ENCODE data around the gene PRKAA1.

Gene PRKAA1

DNA sequence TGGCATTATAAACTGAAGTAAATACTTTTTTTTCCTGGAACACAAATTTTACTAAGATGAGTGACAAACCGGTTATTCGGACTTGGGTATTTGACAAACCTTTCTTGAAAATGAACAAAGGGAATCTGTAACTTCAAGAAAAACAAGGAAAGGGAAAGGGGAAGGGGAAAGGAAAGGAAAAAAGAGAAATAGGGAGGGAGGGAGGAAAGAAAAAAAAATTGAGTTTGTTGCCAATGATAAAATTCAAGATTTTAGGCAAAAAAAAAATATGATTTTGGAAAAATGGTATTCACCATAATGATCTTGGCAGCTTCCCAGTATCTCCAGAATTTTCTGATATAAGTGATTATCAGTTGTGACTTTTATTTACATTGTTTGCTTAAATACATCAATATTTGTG is 40.8 kb downstream of the PRKAA1 start:
- H3K4me3 ChIP-seq (ENCODE audit: insufficient read depth, low read depth, low read length): no peak overlapping the region
- 89 to 100% methylated on average over 2 of the region's 2 CpGs for WGBS, 2 experiments
- no peaks in the 10 kb centered on the region for H3K27me3 ChIP-seq (ENCODE audit: control insufficient read depth, insufficient read depth, low read length, poor library complexity, severe bottlenecking)
- peaks cover 4% of the 10 kb centered on the region for H3K36me3 ChIP-seq (ENCODE audit: control insufficient read depth, insufficient read depth, low read length)
- H3K4me1 ChIP-seq (ENCODE audit: control insufficient read depth, insufficient read depth, low read length): no peaks in the 10 kb centered on the region
- no peaks in the 10 kb centered on the region for H3K9me3 ChIP-seq (ENCODE audit: control insufficient read depth, low read length)
- H3K27ac ChIP-seq (ENCODE audit: insufficient read depth, low read depth, low read length, poor library complexity, severe bottlenecking): no peak overlapping the region

- Histone ChIP-seq H3K9me3 (ENCODE audit: control insufficient read depth, low read length) (no peaks in the 10 kb centered on the region), H3K4me1 (ENCODE audit: control insufficient read depth, insufficient read depth, low read length) (no peaks in the 10 kb centered on the region), H3K27me3 (ENCODE audit: control insufficient read depth, insufficient read depth, low read length, poor library complexity, severe bottlenecking) (no peaks in the 10 kb centered on the region), H3K27ac (ENCODE audit: insufficient read depth, low read depth, low read length, poor library complexity, severe bottlenecking) (peak within 1 kb of the TSS; percentile 83), H3K4me3 (ENCODE audit: insufficient read depth, low read depth, low read length) (peak within 1 kb of the TSS; percentile 69), H3K36me3 (ENCODE audit: control insufficient read depth, insufficient read depth, low read length) (peaks cover 4% of the 10 kb centered on the region)
- 10% methylated on average over 80 of the region's 80 CpGs for WGBS, 2 experiments
These were observed 42.5 kb downstream of the PRKAA1 start, which contains the start of gene TTC33 for GRCh38 chr5:40755407-40756365. Gene TTC33, minus strand, starts transcription at chr5:40755961. Its CDS starts 8,943 bp downstream, at chr5:40747018.

DNA sequence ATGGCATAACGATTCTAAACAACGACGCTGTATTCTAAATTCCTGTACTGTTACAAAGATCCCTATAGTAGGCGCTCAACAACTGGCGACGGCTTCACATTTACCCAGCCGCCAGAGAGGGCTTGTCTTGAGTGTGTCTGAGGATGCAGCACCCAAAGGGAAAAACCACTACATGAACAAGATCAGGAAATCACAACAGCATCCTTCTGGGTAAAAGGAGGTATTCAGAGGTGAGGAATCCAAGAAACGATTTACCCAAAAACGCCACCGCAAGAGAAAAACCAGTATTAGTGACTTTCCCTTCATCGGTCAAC is 43.1 kb downstream of the PRKAA1 start:
- H3K9me3 ChIP-seq (ENCODE audit: control insufficient read depth, low read length): no peaks in the 10 kb centered on the region
- WGBS, 2 experiments: 4% methylated on average over 11 of the region's 11 CpGs
- H3K27ac ChIP-seq (ENCODE audit: insufficient read depth, low read depth, low read length, poor library complexity, severe bottlenecking): peak overlapping the region; percentile 83
- no peaks in the 10 kb centered on the region for H3K4me1 ChIP-seq (ENCODE audit: control insufficient read depth, insufficient read depth, low read length)
- H3K36me3 ChIP-seq (ENCODE audit: control insufficient read depth, insufficient read depth, low read length): peaks cover 4% of the 10 kb centered on the region
- H3K27me3 ChIP-seq (ENCODE audit: control insufficient read depth, insufficient read depth, low read length, poor library complexity, severe bottlenecking): no peaks in the 10 kb centered on the region
- H3K4me3 ChIP-seq (ENCODE audit: insufficient read depth, low read depth, low read length): peak overlapping the region; percentile 69

DNA sequence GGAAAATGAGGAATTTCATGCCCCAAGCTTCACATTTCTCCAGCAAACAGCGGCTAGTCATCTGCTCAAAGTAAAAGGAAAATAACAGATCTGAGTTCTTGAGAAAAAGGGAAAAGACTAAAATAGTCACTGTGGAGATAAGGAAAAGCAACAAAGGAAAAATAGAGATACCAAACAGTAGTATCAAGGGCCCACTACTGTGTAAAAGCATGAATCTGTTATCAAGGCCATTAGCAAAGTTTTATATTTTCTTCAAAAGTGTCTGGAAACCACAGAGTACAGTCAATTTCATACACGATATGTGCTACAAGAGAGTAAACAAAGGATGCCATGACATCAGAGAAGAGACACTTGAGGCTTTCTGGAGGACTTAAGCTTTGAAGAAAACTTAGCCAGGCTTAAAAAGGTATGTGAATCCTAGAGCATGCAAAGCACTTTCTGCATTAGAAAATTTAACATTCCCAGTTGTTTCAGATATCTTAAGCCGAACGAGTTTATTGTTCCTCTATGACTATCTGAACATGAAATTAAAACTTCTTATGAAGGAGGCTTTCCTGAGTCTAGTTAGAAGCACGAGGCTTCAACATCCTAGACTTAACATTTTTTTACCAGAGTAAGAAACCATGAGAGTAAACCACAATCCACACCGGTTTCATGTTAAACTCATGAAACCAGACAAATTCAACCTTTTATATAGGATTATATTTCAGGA is 43.6 kb downstream of the PRKAA1 start:
- no peaks in the 10 kb centered on the region for H3K4me1 ChIP-seq (ENCODE audit: control insufficient read depth, insufficient read depth, low read length)
- no peaks in the 10 kb centered on the region for H3K9me3 ChIP-seq (ENCODE audit: control insufficient read depth, low read length)
- H3K27me3 ChIP-seq (ENCODE audit: control insufficient read depth, insufficient read depth, low read length, poor library complexity, severe bottlenecking): no peaks in the 10 kb centered on the region
- H3K4me3 ChIP-seq (ENCODE audit: insufficient read depth, low read depth, low read length): peak overlapping the region; percentile 69
- peaks cover 4% of the 10 kb centered on the region for H3K36me3 ChIP-seq (ENCODE audit: control insufficient read depth, insufficient read depth, low read length)
- WGBS, 2 experiments: 42 to 43% methylated on average over 6 of the region's 6 CpGs
- peak overlapping the region; percentile 83 for H3K27ac ChIP-seq (ENCODE audit: insufficient read depth, low read depth, low read length, poor library complexity, severe bottlenecking)

GRCh38 chr5:40746703-40747102 is 51.5 kb downstream of the PRKAA1 start:
- Histone ChIP-seq H3K27ac (ENCODE audit: insufficient read depth, low read depth, low read length, poor library complexity, severe bottlenecking) (no peak overlapping the region), H3K4me3 (ENCODE audit: insufficient read depth, low read depth, low read length) (no peak overlapping the region), H3K4me1 (ENCODE audit: control insufficient read depth, insufficient read depth, low read length) (no peaks in the 10 kb centered on the region), H3K27me3 (ENCODE audit: control insufficient read depth, insufficient read depth, low read length, poor library complexity, severe bottlenecking) (no peaks in the 10 kb centered on the region), H3K36me3 (ENCODE audit: control insufficient read depth, insufficient read depth, low read length) (no peaks in the 10 kb centered on the region), H3K9me3 (ENCODE audit: control insufficient read depth, low read length) (no peaks in the 10 kb centered on the region)
- WGBS, 2 experiments: 90 to 93% methylated on average over 4 of the region's 4 CpGs

GRCh38 chr5:40743771-40744170 is 54.4 kb downstream of the PRKAA1 start:
- Histone ChIP-seq H3K27me3 (ENCODE audit: control insufficient read depth, insufficient read depth, low read length, poor library complexity, severe bottlenecking) (no peaks in the 10 kb centered on the region), H3K4me3 (ENCODE audit: insufficient read depth, low read depth, low read length) (no peak overlapping the region), H3K36me3 (ENCODE audit: control insufficient read depth, insufficient read depth, low read length) (peaks cover 7% of the 10 kb centered on the region), H3K4me1 (ENCODE audit: control insufficient read depth, insufficient read depth, low read length) (no peaks in the 10 kb centered on the region), H3K27ac (ENCODE audit: insufficient read depth, low read depth, low read length, poor library complexity, severe bottlenecking) (no peak overlapping the region), H3K9me3 (ENCODE audit: control insufficient read depth, low read length) (peaks cover 2% of the 10 kb centered on the region)
- WGBS, 2 experiments: 95 to 100% methylated on average over 2 of the region's 2 CpGs

DNA sequence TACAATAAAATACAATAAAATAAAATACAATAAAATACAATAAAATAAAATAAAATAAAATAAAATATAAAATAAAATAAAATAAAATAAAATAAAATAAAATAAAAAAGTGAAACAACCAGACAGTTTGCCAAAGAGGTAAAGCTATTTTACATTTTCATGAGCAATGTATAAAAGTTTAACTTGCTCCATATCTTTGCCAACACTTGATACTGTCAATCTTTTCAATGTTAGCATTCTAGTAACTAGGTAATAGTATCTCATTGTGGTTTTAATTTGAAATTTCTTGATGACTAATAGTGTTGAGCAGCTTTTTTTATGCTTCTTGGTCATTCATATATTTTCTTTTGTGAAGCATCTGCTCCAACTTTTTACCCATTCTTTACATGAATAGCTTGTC is 59.7 kb downstream of the PRKAA1 start:
- peaks cover 3% of the 10 kb centered on the region for H3K4me1 ChIP-seq (ENCODE audit: control insufficient read depth, insufficient read depth, low read length)
- H3K9me3 ChIP-seq (ENCODE audit: control insufficient read depth, low read length): peaks cover 2% of the 10 kb centered on the region
- no peaks in the 10 kb centered on the region for H3K27me3 ChIP-seq (ENCODE audit: control insufficient read depth, insufficient read depth, low read length, poor library complexity, severe bottlenecking)
- H3K36me3 ChIP-seq (ENCODE audit: control insufficient read depth, insufficient read depth, low read length): peaks cover 7% of the 10 kb centered on the region
- H3K4me3 ChIP-seq (ENCODE audit: insufficient read depth, low read depth, low read length): no peak overlapping the region
- no peak overlapping the region for H3K27ac ChIP-seq (ENCODE audit: insufficient read depth, low read depth, low read length, poor library complexity, severe bottlenecking)

- peaks cover 2% of the 10 kb centered on the region for H3K9me3 ChIP-seq (ENCODE audit: control insufficient read depth, low read length)
- no peak overlapping the region for H3K27ac ChIP-seq (ENCODE audit: insufficient read depth, low read depth, low read length, poor library complexity, severe bottlenecking)
- H3K27me3 ChIP-seq (ENCODE audit: control insufficient read depth, insufficient read depth, low read length, poor library complexity, severe bottlenecking): no peaks in the 10 kb centered on the region
- peaks cover 4% of the 10 kb centered on the region for H3K36me3 ChIP-seq (ENCODE audit: control insufficient read depth, insufficient read depth, low read length)
- WGBS, 2 experiments: 38% methylated on average over 1 of the region's 1 CpG; no CpG with 5 or more reads in 1 of the 2 experiments
- H3K4me3 ChIP-seq (ENCODE audit: insufficient read depth, low read depth, low read length): no peak overlapping the region
- peaks cover 3% of the 10 kb centered on the region for H3K4me1 ChIP-seq (ENCODE audit: control insufficient read depth, insufficient read depth, low read length)
These were observed 61.9 kb downstream of the PRKAA1 start for GRCh38 chr5:40736103-40736875.

- Histone ChIP-seq H3K9me3 (ENCODE audit: control insufficient read depth, low read length) (peaks cover 2% of the 10 kb centered on the region), H3K4me1 (ENCODE audit: control insufficient read depth, insufficient read depth, low read length) (peaks cover 3% of the 10 kb centered on the region), H3K27ac (ENCODE audit: insufficient read depth, low read depth, low read length, poor library complexity, severe bottlenecking) (no peak overlapping the region), H3K27me3 (ENCODE audit: control insufficient read depth, insufficient read depth, low read length, poor library complexity, severe bottlenecking) (no peaks in the 10 kb centered on the region), H3K36me3 (ENCODE audit: control insufficient read depth, insufficient read depth, low read length) (no peaks in the 10 kb centered on the region), H3K4me3 (ENCODE audit: insufficient read depth, low read depth, low read length) (no peak overlapping the region)
These were observed 62.6 kb downstream of the PRKAA1 start for GRCh38 chr5:40735609-40736008.

GRCh38 chr5:40734986-40735385 is 63.2 kb downstream of the PRKAA1 start:
- Histone ChIP-seq H3K4me1 (ENCODE audit: control insufficient read depth, insufficient read depth, low read length) (peaks cover 3% of the 10 kb centered on the region), H3K27ac (ENCODE audit: insufficient read depth, low read depth, low read length, poor library complexity, severe bottlenecking) (no peak overlapping the region), H3K27me3 (ENCODE audit: control insufficient read depth, insufficient read depth, low read length, poor library complexity, severe bottlenecking) (no peaks in the 10 kb centered on the region), H3K4me3 (ENCODE audit: insufficient read depth, low read depth, low read length) (no peak overlapping the region), H3K9me3 (ENCODE audit: control insufficient read depth, low read length) (peaks cover 2% of the 10 kb centered on the region), H3K36me3 (ENCODE audit: control insufficient read depth, insufficient read depth, low read length) (no peaks in the 10 kb centered on the region)
- 95 to 97% methylated on average over 2 of the region's 2 CpGs for WGBS, 2 experiments
